ENCODE results near the gene ALLC. TPM values are rescaled to one million over a fixed set of nuclear protein-coding genes. Genes with fewer than 3 reads are reported as not detected.

Gene ALLC
- total RNA-seq, 1 experiment from 2014 or later: not detected

DNA sequence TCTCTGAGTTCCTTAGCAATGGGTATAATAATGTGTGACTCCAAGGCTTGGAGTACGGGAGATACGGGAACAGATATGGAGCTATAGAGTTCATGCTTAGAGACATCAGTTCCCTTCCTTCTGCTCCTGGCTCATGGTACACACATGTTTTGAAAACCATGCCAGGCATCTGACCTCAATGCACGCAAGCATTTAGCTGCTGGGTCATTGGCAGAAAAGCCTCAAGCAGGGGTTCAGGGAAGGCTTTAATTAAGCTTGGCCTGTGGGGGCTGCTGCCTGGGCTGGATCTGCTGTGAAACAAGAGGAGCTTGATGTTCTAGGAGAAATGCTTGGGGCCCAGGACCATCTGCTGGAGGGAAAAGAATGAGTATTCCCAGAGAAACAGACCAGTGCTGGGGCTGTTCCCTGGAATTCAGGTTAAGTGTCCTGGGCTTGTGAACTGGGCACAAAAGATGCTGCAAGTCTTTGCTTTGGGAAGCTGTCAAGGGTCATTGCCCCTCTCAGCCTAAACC, 3.2 kb downstream of the ALLC start:
- CTCF ChIA-PET: no interaction called here
- BruUV-seq (replicated peaks): no TSS peak
- no peaks in the 10 kb centered on the region for H3K27me3 ChIP-seq (replicated peaks; ENCODE audit: control insufficient read depth, insufficient read depth, low read length)
- no peak overlapping the region for H3K4me3 Mint-ChIP-seq (ENCODE audit: unreplicated experiment)
- POLR2A ChIA-PET: no interaction called here
- no peak overlapping the region for H3K4me3 ChIP-seq (ENCODE audit: low read depth, low read length)
- TF ChIP-seq, protein P1, sequence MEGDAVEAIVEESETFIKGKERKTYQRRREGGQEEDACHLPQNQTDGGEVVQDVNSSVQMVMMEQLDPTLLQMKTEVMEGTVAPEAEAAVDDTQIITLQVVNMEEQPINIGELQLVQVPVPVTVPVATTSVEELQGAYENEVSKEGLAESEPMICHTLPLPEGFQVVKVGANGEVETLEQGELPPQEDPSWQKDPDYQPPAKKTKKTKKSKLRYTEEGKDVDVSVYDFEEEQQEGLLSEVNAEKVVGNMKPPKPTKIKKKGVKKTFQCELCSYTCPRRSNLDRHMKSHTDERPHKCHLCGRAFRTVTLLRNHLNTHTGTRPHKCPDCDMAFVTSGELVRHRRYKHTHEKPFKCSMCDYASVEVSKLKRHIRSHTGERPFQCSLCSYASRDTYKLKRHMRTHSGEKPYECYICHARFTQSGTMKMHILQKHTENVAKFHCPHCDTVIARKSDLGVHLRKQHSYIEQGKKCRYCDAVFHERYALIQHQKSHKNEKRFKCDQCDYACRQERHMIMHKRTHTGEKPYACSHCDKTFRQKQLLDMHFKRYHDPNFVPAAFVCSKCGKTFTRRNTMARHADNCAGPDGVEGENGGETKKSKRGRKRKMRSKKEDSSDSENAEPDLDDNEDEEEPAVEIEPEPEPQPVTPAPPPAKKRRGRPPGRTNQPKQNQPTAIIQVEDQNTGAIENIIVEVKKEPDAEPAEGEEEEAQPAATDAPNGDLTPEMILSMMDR (IDR thresholded peaks at IDR 0.05; ENCODE audit: insufficient read depth in 1 of 2, low read depth in 1 of 2, low read length in 1 of 2, severe bottlenecking in 1 of 2, unreplicated experiment in 1 of 2): no peak
- no peaks in the 10 kb centered on the region for H3K4me1 Mint-ChIP-seq (ENCODE audit: low read depth, unreplicated experiment)
- no peaks in the 10 kb centered on the region for H3K27me3 Mint-ChIP-seq (ENCODE audit: insufficient read depth, unreplicated experiment)
- H3K9me3 ChIP-seq: no peaks in the 10 kb centered on the region
- no peak overlapping the region for H3K27ac Mint-ChIP-seq (ENCODE audit: unreplicated experiment)
- no peaks in the 10 kb centered on the region for H3K36me3 Mint-ChIP-seq (ENCODE audit: insufficient read depth, unreplicated experiment)
- H3K4me1 ChIP-seq: no peaks in the 10 kb centered on the region
- no peaks in the 10 kb centered on the region for H3K36me3 ChIP-seq (ENCODE audit: control insufficient read depth, insufficient read depth, low read length)
- no peaks in the 10 kb centered on the region for H3K9me3 Mint-ChIP-seq (ENCODE audit: unreplicated experiment)
- peak in 1 of 2 experiments; percentile 19 for DNase-seq
- intact Hi-C loops (cut with micrococcal nuclease; ENCODE audit: unreplicated experiment): no loop called here

DNA sequence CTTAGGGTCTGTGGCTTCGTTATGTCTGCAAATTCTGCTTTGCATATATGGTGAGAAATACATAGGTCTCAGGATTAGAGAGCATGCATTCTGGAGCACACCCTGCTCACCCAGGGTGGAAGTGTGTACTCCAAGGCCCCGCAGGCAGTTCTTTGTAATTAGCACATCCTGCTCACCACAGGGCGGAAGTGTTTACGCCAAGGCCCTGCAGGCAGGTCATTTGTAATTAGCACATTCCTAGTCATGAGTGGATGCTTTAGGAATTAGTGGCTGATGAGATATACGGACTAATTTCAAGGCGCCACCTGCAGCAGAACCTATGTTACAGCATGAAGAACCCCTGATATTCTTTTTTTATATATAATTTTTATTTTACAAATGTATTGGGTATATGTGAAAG, 4.2 kb downstream of the ALLC start:
- Mint-ChIP-seq H3K4me1 (ENCODE audit: low read depth, unreplicated experiment) (no peaks in the 10 kb centered on the region), H3K9me3 (ENCODE audit: unreplicated experiment) (no peaks in the 10 kb centered on the region), H3K4me3 (ENCODE audit: unreplicated experiment) (no peak overlapping the region), H3K36me3 (ENCODE audit: insufficient read depth, unreplicated experiment) (no peaks in the 10 kb centered on the region), H3K27ac (ENCODE audit: unreplicated experiment) (no peak overlapping the region), H3K27me3 (ENCODE audit: insufficient read depth, unreplicated experiment) (no peaks in the 10 kb centered on the region)
- H3K36me3 ChIP-seq (ENCODE audit: control insufficient read depth, insufficient read depth, low read length): no peaks in the 10 kb centered on the region
- no peaks in the 10 kb centered on the region for H3K4me1 ChIP-seq
- ChIA-PET CTCF (interaction anchor here (0.6 kb wide), 1 partner anchor 80 kb away, joined by 3 read pairs; no protein-coding TSS in a partner anchor), POLR2A (no interaction called here)
- no peak overlapping the region for H3K4me3 ChIP-seq (ENCODE audit: low read depth, low read length)
- TF ChIP-seq, protein P1 (IDR thresholded peaks at IDR 0.05; ENCODE audit: insufficient read depth in 1 of 2, low read depth in 1 of 2, low read length in 1 of 2, severe bottlenecking in 1 of 2, unreplicated experiment in 1 of 2): no peak
- intact Hi-C loops (cut with micrococcal nuclease; ENCODE audit: unreplicated experiment): no loop called here
- peak in 1 of 2 experiments; percentile 21 for DNase-seq
- H3K27me3 ChIP-seq (replicated peaks; ENCODE audit: control insufficient read depth, insufficient read depth, low read length): no peaks in the 10 kb centered on the region
- no TSS peak for BruUV-seq (replicated peaks)
- no peaks in the 10 kb centered on the region for H3K9me3 ChIP-seq

DNA sequence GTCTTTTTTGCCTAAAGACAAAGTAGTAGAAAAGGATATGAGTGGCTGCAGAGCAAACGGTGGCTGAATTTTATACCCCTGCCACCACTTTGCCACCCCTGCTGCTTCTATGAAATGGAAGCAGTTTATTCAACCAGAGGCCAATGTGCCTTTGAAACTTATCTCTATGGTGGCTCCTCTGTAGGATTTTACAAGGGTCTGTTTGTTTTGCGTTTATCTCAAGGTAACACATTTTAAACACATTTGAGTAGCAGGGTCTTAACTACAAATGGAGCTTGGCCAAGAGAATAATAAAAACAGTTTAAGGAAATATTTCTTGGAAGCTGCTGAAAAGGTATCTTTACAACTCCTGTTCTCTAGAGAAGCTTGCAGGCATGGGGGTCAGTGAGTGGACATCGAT, 6.1 kb downstream of the ALLC start:
- POLR2A ChIA-PET: no interaction called here

More for the DNA sequence above, 6.1 kb downstream of the ALLC start:
- Mint-ChIP-seq H3K9me3 (ENCODE audit: unreplicated experiment) (no peaks in the 10 kb centered on the region), H3K4me3 (ENCODE audit: unreplicated experiment) (no peak overlapping the region), H3K27ac (ENCODE audit: unreplicated experiment) (no peak overlapping the region), H3K4me1 (ENCODE audit: low read depth, unreplicated experiment) (no peaks in the 10 kb centered on the region), H3K27me3 (ENCODE audit: insufficient read depth, unreplicated experiment) (peaks cover 3% of the 10 kb centered on the region), H3K36me3 (ENCODE audit: insufficient read depth, unreplicated experiment) (no peaks in the 10 kb centered on the region)
- H3K9me3 ChIP-seq: no peaks in the 10 kb centered on the region
- H3K36me3 ChIP-seq (ENCODE audit: control insufficient read depth, insufficient read depth, low read length): no peaks in the 10 kb centered on the region
- H3K27me3 ChIP-seq (replicated peaks; ENCODE audit: control insufficient read depth, insufficient read depth, low read length): no peaks in the 10 kb centered on the region
- H3K4me3 ChIP-seq (ENCODE audit: low read depth, low read length): no peak overlapping the region
- no peaks in the 10 kb centered on the region for H3K4me1 ChIP-seq
- TF ChIP-seq, protein P1 (IDR thresholded peaks at IDR 0.05; ENCODE audit: insufficient read depth in 1 of 2, low read depth in 1 of 2, low read length in 1 of 2, severe bottlenecking in 1 of 2, unreplicated experiment in 1 of 2): no peak
- DNase-seq: peak in 1 of 2 experiments; percentile 3
- BruUV-seq (replicated peaks): no TSS peak
- CTCF ChIA-PET: no interaction called here
- intact Hi-C loops (cut with micrococcal nuclease; ENCODE audit: unreplicated experiment): no loop called here

Data from Caco-2 (cell line).